ENCODE data around the gene HAGH.
"Not testable (repeated sequence)": the region's sequence is repeated elsewhere in the genome, so short reads cannot be mapped to it uniquely, and the experiment has no call there.

The HAGH gene

GRCh38 chr16:1810106-1810505 lies 16.5 kb downstream of the HAGH start:
- DNase-seq, result no peak

DNA sequence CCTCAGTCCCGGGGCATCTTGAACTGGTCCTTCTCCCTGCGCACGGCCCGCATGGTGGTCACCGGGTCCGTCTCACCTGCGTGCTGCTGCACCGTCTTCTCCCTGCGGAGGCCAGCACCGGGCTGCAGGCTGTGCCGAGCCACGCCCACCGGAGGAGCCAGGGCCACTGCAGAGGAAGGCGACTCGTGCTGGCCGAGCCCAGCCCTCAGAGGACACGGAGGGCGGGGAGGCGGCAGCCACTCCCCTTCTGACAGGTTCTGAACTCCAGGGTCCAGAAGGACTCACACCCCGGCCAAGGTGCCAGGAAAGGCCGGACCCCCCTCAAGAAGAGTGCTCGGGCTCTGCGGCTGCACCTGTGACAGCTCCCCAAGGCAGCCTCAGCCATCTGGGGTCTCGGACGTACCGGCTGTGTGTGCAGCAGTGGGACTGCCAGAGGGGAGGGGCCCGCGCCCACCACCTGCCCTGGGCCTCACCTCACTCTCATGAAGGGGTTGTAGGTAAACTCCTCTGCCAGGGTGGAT lies 17.3 kb downstream of the HAGH start:
- no peak for DNase-seq

GRCh38 chr16:1808691-1809090 lies 17.9 kb downstream of the HAGH start:
- no peak for DNase-seq

GRCh38 chr16:1807626-1808025 lies 19.0 kb downstream of the HAGH start:
- DNase-seq, result no peak

- DNase-seq, result no peak
Measured at GRCh38 chr16:1800701-1801100, 25.9 kb downstream of the HAGH start.

GRCh38 chr16:1799263-1799662 lies 27.4 kb downstream of the HAGH start:
- DNase-seq, result not testable (repeated sequence)

- DNase-seq, result no peak
Measured at GRCh38 chr16:1794908-1795666, 31.5 kb downstream of the HAGH start.

- DNase-seq, result no peak
Measured at GRCh38 chr16:1794221-1794871, 32.3 kb downstream of the HAGH start.

- DNase-seq, result no peak
Measured at GRCh38 chr16:1793578-1794220, 32.9 kb downstream of the HAGH start, which contains the start of gene IGFALS. Gene IGFALS (minus strand): TSS chr16:1793705. CDS start chr16:1793652, 53 bp downstream.

DNA sequence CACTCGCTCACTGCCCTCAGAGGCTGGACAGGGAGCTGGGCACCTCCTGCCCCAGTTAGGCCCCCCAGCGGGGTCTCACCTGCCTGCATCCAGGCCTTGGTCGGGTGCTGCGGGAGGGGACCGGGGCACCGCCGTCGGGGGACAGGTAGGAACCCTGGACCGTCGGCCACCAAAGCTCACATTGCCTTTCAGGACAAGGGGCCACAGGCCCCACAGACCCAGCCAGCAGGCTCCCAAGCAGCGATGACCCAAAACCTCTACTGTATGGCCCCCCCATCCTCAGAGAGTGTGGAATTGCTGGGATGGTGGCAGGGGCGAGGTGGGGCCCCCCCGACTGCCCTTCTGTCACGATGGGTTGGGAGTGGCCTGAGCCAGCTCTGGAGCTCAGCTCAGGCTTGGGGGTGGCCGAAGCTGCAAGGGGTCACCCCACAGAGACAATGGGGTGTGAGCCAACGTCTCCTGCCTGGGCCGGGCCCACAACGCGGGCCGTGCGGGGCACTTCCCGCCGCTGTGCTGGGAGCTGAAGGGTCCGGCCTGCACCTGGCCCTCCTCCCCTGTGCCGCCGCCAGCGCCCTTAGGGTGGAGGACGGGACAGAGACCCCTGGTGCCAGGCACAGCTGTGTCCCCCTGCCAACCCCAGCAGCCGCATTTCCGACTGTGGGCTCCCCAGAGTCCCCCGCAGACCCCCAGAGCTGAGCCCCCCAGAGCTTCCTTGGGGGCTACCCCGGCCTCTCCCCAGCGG lies 33.6 kb downstream of the HAGH start:
- DNase-seq, result no peak

DNA sequence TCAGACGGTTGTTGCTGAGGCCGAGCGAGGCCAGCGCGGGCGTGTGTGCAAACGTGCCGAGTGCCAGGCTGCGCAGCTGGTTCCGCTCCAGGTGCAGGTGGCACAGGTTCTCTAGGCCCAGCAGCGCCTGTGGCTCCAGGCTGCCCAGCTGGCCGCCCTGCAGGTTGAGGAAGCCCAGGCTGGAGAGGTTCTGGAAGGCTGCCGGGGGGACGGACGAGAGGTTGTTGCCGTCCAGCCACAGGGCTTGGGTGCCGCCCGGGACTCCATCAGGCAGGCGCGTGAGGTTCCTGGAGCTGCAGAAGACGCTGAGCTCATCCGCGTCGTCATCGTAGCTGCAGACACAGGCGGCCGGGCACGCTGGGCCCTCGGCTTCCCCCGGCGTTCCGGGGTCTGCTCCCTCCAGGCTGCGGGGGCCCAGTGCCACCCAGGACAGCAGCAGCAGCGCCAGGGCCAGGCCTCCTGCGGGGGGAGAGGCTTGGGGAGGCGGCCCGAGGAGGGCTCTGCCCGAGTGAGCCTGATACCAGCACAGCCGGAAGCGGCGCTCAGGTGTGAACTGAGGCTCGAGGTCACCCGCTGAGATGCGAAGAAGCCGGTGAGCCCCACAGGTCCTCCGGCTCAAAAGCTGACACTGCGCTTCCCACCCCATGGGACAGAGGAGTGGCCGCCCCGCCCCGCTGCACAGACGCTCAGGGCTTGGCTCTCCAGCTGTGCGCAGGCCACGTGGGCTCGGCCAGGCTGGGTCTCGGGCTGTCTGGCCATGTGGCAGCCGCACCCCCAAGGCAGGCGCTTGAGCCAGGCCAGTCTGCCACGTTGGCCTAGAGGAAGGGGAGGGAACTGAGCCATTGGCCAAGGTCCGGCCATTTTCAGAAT lies 34.4 kb downstream of the HAGH start:
- no peak for DNase-seq

DNA sequence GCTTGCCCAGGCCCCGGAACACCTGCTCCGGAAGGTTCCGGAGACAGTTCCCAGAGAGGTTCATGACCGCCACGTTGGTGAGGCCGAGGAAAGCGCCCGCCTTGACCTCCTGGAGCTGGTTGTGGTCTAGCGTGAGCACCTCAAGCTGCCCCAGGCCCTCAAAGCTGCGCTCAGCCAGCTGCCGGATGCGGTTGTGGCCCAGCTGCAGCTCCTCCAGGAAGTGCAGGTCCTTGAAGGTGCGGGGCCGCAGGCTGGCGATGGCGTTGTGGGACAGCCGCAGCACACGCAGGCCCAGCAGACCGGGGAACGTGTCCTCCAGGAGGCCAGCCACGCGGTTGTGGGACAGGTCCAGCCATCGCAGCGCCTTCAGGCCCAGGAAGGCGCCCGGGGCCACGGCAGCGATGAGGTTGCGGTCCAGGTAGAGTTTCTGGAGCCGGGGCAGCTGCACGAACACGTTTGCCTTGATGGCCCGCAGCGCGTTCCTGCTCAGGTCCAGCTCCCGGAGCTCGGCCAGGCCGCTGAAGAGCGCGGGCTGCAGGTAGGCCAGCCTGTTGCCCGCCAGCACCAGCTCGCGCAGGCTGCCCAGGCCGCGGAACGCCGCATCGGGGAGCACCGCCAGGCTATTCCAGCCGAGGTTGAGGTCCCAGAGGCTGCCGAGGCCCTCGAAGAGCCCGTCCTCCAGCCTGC lies 35.2 kb downstream of the HAGH start:
- DNase-seq, result no peak

DNA sequence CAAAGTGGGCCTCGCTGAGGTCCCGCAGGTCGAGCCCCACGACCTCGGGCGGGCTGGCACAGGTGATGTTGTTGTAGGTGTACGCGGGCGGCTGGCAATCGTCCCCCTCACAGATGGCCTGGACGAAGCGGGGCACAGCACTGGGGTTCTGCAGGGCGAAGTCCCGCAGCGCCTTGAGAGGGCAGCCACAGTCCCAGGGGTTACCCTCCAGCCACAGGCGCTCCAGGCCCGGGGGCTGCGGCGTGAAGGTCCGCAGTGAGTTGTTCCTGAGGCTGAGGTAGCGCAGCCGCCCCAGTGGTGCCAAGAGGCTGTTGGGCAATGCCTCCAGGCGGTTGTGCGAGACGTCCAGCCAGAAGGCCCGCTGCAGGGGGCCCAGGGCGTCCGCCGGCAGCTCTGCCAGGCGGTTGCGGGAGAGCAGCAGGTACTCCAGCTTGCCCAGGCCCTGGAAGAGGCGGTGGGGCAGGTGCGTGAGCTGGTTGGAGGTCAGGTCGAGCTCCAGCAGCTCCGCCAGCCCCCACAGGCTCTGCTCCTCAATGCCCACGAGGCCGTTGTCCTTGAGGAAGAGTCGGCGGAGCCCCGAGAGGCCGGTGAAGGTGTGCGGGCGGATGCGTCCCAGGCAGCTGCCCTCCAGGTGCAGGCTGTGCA lies 35.9 kb downstream of the HAGH start:
- no peak for DNase-seq

GRCh38 chr16:1790261-1790610 lies 36.4 kb downstream of the HAGH start:
- DNase-seq, result no peak

- no peak for DNase-seq
Measured at GRCh38 chr16:1789643-1790045, 37.0 kb downstream of the HAGH start.

GRCh38 chr16:1788708-1789100 lies 37.9 kb downstream of the HAGH start:
- DNase-seq, result no peak

GRCh38 chr16:1788095-1788707 lies 38.4 kb downstream of the HAGH start:
- DNase-seq, result no peak

DNA sequence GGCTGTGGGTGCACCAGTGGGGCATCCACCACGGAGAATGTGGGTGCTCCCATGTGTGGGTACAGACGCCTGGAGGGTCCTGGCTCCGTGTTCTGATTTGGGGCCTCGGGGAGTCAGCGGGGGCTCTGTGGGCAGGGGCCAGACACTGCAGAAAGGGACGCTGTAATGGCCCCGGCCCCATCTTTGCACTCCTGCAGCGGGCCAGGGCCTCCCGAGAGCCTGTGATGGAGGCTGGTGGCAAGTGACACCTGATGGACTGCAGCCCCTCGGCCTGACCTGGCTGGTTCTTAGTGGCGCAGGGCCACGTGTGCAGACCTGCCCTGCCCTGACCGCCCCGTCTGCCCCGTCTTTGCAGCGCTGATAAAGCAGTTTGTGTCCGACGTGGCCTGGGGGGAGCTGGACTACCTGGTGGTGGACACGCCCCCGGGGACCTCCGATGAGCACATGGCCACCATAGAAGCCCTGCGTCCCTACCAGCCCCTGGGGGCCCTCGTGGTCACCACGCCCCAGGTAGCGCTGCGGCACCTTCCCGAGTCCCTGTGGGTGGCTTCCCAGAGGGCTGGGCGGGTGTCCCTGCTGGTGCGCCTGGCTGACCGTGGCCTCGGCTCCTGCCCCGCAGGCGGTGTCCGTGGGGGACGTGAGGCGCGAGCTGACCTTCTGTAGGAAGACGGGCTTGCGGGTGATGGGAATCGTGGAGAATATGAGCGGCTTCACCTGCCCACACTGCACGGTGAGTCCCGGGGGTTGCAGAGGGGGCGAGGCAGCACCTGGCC lies 39.1 kb downstream of the HAGH start:
- no peak for DNase-seq

GRCh38 chr16:1787056-1787321 lies 39.6 kb downstream of the HAGH start:
- no peak for DNase-seq

Data from NCI-H226 (cell line).